Right cardiac atrium (tissue), 5 donors: ENCODE data around the gene BOC. TPM values are rescaled to one million over a fixed set of nuclear protein-coding genes. Genes with fewer than 3 reads are reported as not detected.

Experiments used
- ATAC-seq, 2 donors: fragments of 200-7000 bp; cut with Tn5 transposase; one replicate each; pipeline versions ENCODE4 v1.8.0 to v1.9.1; 2020; ENCODE audit warnings: moderate library complexity in 2 of 2, mild to moderate bottlenecking in 1 of 2
- DNase-seq, 3 donors: peaks; one replicate each; pipeline ENCODE4 v3.0.0-alpha.2; 2020
- H3K27ac ChIP-seq: one replicate; pipeline ENCODE4 v1.5.1; 2013; ENCODE audit warnings: mild to moderate bottlenecking, low read length, control low read depth, moderate library complexity
- H3K27me3 ChIP-seq: one replicate; pipeline ENCODE4 v1.6.1; 2013; ENCODE audit not compliant: control insufficient read depth, insufficient read depth
- H3K4me1 ChIP-seq: one replicate; pipeline ENCODE4 v1.6.1; 2013; ENCODE audit warnings: low read length; ENCODE audit not compliant: control insufficient read depth, insufficient read depth
- H3K4me3 ChIP-seq: one replicate; pipeline ENCODE4 v1.5.1; 2013; ENCODE audit warnings: low read length, control low read depth
- H3K9me3 ChIP-seq: one replicate; pipeline ENCODE4 v1.6.1; 2013; ENCODE audit warnings: low read length; ENCODE audit not compliant: control insufficient read depth
- WGBS: extraction: QIAGEN DNeasy Blood & Tissue Kit; methylation state at CpG from one replicate; pipeline ENCODE4 v1.1.7; 2013; 5-methylcytosine and 5-hydroxymethylcytosine counted together
- intact Hi-C, 4 donors: fragments of 100-400 bp; cut with DNase I; formaldehyde crosslinking; loops; one replicate each; pipeline versions ENCODE4 v1.11.0 to v1.14.0; 2022 to 2023
- polyA plus RNA-seq: library from polyadenylated mRNA; stranded (reverse); fragments of 200-250 nt; gene quantifications from one replicate; pipeline ENCODE4 v1.2.3, GENCODE V29; 2013
- total RNA-seq, 4 donors: library from RNA; stranded (reverse); fragmentation: NEBNext Ultra II Directional; extraction: Animal tissue kit (Norgen Biotek cat#: 25700); gene quantifications; one replicate each; pipeline ENCODE4 v1.2.1, GENCODE V29; 2021
- donor health status: healthy with polysubstance abuse.
- donor health status: DM: no; HTN: yes; CAD: no.
- donor health status: DM: no; HTN: no; CAD: no.
- donor health status: DM: no; HTN: yes; CAD: no; lungs with severe emphysema.
- donor health status: DM: yes; HTN: yes; CAD: no.

BOC gene
- total and polyA plus RNA-seq, 5 donors: 5.2 to 45.3 (median 13.6) TPM

DNA sequence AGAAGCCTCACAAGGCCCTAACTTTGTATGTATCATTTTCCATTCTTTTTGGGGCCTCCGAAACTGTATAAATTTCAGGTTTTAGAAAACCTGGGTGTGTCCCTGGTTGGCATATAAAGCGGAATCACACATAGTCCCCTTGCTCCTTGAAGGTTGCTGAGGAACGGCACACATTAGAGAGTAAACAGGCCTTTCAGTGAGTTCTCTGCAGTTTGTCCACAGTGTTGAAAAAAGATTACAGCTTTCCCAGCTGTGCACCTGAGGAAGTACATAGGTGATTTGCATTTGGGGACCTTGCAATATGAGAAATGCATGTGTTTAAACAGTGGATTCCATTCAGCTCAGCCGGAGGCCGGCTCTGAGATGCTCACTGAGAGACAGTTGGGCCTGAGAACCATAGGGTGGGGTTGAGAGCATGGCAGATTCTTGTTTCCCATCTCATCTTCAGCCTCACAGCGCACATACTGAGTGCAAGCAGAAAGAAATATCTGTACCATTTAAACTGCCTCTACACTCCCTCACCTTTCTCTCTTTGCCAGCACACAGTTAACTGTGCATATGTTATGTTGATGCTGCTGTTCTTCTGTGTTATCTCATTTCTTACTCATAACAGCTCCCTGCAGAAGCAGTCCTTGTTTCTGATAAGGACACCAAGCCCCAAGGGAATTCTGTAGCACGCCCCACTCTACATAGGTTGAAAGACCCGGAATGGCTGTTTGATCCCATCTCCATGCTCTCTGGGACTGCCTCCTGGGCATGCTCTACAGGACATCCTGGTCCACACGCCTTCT lies 60.4 kb downstream of the BOC start:
- ATAC-seq (no peak), DNase-seq (no peak)
- WGBS: 88% methylated on average over 9 of the region's 9 CpGs
- intact Hi-C loops: no loop called here
- no peaks in the 10 kb centered on the region for H3K27me3 ChIP-seq
- no peak overlapping the region for H3K27ac ChIP-seq
- no peaks in the 10 kb centered on the region for H3K9me3 ChIP-seq
- H3K4me3 ChIP-seq: no peak overlapping the region
- H3K4me1 ChIP-seq: peaks cover 4% of the 10 kb centered on the region

DNA sequence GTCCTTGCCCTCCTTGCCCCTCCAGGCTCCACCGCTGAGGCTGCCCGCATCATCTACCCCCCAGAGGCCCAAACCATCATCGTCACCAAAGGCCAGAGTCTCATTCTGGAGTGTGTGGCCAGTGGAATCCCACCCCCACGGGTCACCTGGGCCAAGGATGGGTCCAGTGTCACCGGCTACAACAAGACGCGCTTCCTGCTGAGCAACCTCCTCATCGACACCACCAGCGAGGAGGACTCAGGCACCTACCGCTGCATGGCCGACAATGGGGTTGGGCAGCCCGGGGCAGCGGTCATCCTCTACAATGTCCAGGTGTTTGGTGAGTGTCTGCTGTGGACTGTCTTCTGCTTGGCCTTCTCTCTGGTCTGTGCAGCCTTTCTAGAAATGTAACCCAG lies 61.0 kb downstream of the BOC start:
- H3K4me1 ChIP-seq: peaks cover 4% of the 10 kb centered on the region
- no peak overlapping the region for H3K27ac ChIP-seq
- no peak for ATAC-seq
- no peak overlapping the region for H3K4me3 ChIP-seq
- WGBS: 94% methylated on average over 13 of the region's 13 CpGs
- DNase-seq: no peak
- no peaks in the 10 kb centered on the region for H3K9me3 ChIP-seq
- H3K27me3 ChIP-seq: no peaks in the 10 kb centered on the region
- intact Hi-C loops: no loop called here

DNA sequence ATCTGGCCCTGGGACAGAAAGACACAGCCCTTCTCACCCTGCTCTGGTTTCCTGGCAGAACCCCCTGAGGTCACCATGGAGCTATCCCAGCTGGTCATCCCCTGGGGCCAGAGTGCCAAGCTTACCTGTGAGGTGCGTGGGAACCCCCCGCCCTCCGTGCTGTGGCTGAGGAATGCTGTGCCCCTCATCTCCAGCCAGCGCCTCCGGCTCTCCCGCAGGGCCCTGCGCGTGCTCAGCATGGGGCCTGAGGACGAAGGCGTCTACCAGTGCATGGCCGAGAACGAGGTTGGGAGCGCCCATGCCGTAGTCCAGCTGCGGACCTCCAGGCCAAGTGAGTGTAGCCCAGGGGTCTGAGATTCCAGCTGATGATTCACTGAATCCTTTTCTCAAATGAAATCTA lies 61.7 kb downstream of the BOC start:
- DNase-seq (peak in 1 of 3 donors; percentile 44), ATAC-seq (no peak)
- Histone ChIP-seq H3K4me3 (no peak overlapping the region), H3K27me3 (no peaks in the 10 kb centered on the region), H3K27ac (no peak overlapping the region), H3K4me1 (peaks cover 4% of the 10 kb centered on the region), H3K9me3 (no peaks in the 10 kb centered on the region)
- 96% methylated on average over 15 of the region's 15 CpGs for whole genome bisulfite sequencing
- intact Hi-C loops: no loop called here

DNA sequence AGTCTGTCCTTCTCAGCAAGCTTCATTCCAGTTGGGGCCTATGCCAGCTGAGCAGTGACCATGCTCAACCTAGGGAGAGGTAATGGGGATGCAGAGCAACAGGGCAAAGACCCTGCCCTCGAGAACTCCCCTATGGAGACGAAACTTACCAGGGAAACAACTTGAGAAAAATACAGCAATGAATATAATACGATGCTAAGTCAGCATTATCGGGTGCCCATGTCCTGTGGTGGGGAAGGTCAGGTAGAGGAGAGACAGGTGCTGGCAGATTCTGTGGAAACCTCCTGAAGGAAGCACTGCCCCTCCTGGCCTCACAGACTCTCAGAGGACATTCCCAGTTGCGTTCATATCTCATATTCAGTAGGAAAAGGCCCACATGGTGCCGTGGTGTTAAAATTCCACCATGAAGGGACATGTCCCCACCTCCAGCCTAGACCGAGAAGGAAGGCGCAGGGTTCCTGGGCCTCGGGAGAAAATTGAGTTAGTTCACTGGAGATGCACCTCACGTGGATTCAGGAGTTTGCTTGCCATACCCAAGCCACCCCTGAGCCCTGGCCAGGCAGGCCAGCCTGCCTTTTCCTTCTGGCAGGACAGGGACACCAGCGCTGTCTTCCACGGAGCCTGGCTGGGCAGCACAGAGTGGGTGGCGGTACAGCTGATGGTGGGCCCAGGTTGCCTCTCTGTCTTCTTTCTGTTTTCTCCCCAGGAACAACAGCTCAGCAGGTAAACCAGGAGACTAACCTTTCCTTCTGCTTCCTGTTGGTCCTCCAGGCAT lies 62.4 kb downstream of the BOC start:
- no peak for ATAC-seq
- intact Hi-C loops: no loop called here
- Histone ChIP-seq H3K9me3 (no peaks in the 10 kb centered on the region), H3K27me3 (no peaks in the 10 kb centered on the region), H3K4me3 (no peak overlapping the region), H3K27ac (no peak overlapping the region), H3K4me1 (peaks cover 4% of the 10 kb centered on the region)
- DNase-seq: no peak
- WGBS: 90% methylated on average over 13 of the region's 13 CpGs

DNA sequence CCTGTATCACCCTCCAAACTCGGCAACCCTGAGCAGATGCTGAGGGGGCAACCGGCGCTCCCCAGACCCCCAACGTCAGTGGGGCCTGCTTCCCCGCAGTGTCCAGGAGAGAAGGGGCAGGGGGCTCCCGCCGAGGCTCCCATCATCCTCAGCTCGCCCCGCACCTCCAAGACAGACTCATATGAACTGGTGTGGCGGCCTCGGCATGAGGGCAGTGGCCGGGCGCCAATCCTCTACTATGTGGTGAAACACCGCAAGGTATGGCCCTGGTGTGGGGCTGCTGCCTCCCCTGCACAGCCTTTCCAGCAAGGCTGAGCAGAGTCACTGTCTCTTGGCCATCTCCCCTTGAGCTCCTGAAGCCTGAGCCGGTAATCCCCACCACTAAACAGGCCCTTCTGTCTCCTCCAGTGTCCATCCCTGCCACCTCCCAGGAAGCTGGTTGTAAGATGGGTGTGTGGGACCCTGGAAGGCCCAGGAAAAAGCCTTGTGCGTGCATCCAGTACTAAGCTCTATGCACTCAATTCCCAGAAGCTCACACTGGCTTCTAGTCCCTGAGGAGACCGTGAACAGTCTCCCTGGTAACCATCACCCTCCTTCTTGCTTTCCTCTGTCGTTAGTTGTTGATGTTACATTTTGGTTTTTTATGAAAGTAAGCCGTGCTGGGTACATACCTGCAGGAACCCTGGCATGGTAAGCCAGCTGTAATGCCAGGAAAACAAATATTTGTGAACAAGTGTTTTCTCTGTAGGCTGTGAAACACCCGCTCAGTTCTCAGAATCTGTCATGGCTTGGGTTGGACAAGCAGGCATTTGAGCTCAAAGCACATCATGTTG lies 63.3 kb downstream of the BOC start:
- H3K9me3 ChIP-seq: no peaks in the 10 kb centered on the region
- intact Hi-C loops: no loop called here
- ATAC-seq (no peak), DNase-seq (peak in 1 of 3 donors; percentile 49)
- no peak overlapping the region for H3K4me3 ChIP-seq
- no peaks in the 10 kb centered on the region for H3K27me3 ChIP-seq
- no peak overlapping the region for H3K27ac ChIP-seq
- H3K4me1 ChIP-seq: peaks cover 4% of the 10 kb centered on the region
- WGBS: 93% methylated on average over 20 of the region's 20 CpGs

DNA sequence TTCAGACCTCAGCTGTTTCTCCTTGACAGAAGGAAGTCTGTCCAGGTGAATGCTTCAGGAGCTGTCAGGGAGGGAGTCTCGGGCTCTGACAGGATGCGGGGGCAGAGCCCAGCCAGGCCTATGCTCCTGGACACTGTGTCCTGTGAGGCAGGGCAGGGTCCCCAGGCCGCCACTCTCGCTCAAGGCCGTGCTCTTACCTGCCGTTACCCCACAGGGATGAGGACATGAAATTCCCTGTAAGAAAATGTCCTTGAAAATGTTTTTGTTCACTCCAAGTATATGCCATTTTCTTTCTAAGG lies 63.9 kb downstream of the BOC start:
- no peak overlapping the region for H3K27ac ChIP-seq
- ATAC-seq (no peak), DNase-seq (no peak)
- H3K4me1 ChIP-seq: peaks cover 4% of the 10 kb centered on the region
- H3K27me3 ChIP-seq: no peaks in the 10 kb centered on the region
- H3K9me3 ChIP-seq: no peaks in the 10 kb centered on the region
- H3K4me3 ChIP-seq: no peak overlapping the region
- WGBS: 88% methylated on average over 6 of the region's 6 CpGs
- intact Hi-C loops: no loop called here

DNA sequence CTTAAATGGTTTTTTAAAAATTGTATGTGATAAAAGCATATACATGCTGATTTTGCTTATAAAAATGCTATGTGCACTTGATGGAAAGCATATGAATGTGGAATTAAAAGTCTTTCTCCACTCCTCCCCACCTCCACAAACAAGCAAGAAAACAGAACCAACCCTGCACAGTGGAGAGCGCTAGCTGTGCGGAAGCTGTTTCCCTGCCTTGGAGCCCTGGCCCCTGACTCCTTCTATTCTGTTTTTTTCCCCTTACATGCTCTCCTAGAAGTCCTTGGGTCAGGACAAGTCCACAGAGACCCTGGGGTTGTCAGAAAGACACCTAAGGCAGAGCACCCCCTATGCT lies 64.2 kb downstream of the BOC start:
- H3K9me3 ChIP-seq: no peaks in the 10 kb centered on the region
- intact Hi-C loops: no loop called here
- no peak for DNase-seq
- peaks cover 4% of the 10 kb centered on the region for H3K4me1 ChIP-seq
- no peak for ATAC-seq
- no peak overlapping the region for H3K4me3 ChIP-seq
- 82% methylated on average over 2 of the region's 2 CpGs for WGBS
- H3K27me3 ChIP-seq: no peaks in the 10 kb centered on the region
- peak overlapping the region; percentile 51 for H3K27ac ChIP-seq

DNA sequence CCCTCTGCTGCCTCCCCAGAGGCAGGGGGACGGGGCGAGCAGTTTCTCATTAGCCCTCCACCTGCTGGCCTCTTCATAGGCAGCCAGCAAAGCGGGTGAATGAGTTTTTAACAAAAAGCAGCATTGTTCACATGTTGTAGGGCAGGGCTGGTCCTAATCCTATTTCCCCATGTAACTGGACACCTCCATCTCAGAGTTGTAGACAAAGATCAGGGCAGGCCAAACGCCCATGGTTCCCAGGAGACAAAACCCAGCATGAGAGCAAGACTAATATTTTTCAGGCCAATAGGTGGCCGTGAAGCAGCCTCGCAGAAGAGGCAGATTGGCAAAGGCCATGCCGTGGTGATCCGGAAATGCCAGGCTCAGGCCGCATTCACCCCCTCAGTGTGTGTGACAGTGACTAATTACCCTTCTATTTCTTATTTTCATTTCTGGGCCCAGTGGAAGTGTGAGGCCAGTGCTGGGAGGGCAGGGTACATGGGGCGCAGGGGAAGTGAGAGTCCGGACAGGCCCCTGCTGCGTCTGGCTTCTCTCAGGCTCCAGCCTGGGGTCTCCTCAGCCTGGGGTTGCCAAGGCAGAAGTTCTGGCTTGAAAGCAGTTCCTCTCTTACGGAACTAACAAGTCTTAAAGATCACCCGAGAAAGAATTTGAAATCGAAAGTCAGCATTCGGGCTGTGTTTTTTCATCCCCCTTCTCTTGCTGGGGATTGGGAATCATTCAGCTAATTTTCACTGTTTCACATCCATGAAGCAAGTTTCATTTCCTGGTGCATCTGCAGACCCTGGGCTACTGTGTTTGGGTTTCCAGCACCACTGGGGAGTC lies 64.8 kb downstream of the BOC start:
- Histone ChIP-seq H3K27ac (peak overlapping the region; percentile 51), H3K4me3 (peak overlapping the region; percentile 3), H3K4me1 (peaks cover 4% of the 10 kb centered on the region), H3K9me3 (no peaks in the 10 kb centered on the region), H3K27me3 (no peaks in the 10 kb centered on the region)
- intact Hi-C loops: no loop called here
- ATAC-seq (peak; percentile 68 to 77), DNase-seq (peak; percentile 68 to 82 (median 77))
- WGBS: 44% methylated on average over 16 of the region's 16 CpGs

DNA sequence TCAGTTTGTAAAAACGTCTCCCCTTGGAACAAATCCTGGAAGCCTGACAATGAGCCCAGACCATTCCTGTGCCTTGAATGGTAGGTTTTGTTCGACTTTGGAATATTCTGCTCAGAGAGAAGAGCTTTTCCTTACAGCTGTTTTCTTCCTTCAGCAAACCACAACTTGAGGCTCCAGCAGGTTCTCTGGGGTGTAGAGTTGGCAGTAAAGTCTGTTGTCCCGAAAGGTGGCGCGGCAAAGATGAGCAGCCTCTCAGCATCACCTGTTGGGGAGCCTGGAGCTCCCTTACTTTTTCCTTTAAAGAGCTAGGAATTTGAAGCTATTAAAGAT lies 65.4 kb downstream of the BOC start:
- Histone ChIP-seq H3K4me1 (peaks cover 4% of the 10 kb centered on the region), H3K27ac (peak overlapping the region; percentile 51), H3K9me3 (no peaks in the 10 kb centered on the region), H3K27me3 (no peaks in the 10 kb centered on the region), H3K4me3 (peak overlapping the region; percentile 3)
- DNase-seq (no peak), ATAC-seq (peak; percentile 9 to 17)
- intact Hi-C loops: no loop called here
- 59% methylated on average over 5 of the region's 5 CpGs for WGBS

DNA sequence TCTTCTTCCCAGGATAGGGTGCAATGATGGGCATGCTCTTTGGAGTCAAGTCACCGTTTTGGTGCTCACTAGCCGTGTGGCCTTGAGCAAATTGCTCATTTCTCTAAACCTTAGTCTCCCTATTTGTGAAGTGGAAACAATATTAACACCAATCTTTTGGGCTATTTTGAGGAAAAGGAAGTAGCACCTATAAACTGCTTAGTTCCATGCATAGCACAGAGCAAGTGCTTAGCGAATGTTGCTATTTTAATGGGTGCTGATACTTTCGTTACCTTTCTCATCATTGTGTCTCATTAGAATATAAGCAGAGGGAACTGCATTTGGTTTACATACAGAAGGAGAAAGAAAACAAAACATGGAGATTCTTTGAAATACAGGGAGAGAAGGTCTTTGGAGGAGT lies 66.1 kb downstream of the BOC start:
- Histone ChIP-seq H3K9me3 (no peaks in the 10 kb centered on the region), H3K27me3 (no peaks in the 10 kb centered on the region), H3K27ac (no peak overlapping the region), H3K4me1 (peaks cover 4% of the 10 kb centered on the region), H3K4me3 (no peak overlapping the region)
- DNase-seq (no peak), ATAC-seq (no peak)
- 90% methylated on average over 4 of the region's 4 CpGs for WGBS
- intact Hi-C loops: no loop called here
